Activated CD8-positive, alpha-beta T cell treated with anti-CD3 and anti-CD28 coated beads for 36 hours (primary cell): ENCODE data around the gene ZNF827. TPM values are rescaled to one million over a fixed set of nuclear protein-coding genes. Genes with fewer than 3 reads are reported as not detected.

Experiments
- ATAC-seq: fragments of 200-7000 bp; cut with Tn5 transposase; one replicate; pipeline ENCODE4 v1.10.0; 2021; ENCODE audit warnings: mild to moderate bottlenecking, moderate library complexity
- CTCF ChIA-PET: fragments of 350-600 bp; sonication (Branson Sonifier 250); formaldehyde crosslinking; loops from one replicate; lab custom pipeline; 2021; ENCODE audit warnings: antibody characterized with exemption; lab: Charles Lee
- POLR2A ChIA-PET: fragments of 350-600 bp; sonication (Branson Sonifier 250); formaldehyde crosslinking; loops from one replicate; lab custom pipeline; 2021; ENCODE audit warnings: antibody characterized with exemption; lab: Charles Lee
- DNase-seq: peaks from one replicate; pipeline ENCODE4 v3.0.0-alpha.2; 2020
- H3K27ac Mint-ChIP-seq: one replicate; pipeline ENCODE4 v1.8.0; 2021; ENCODE audit warnings: mild to moderate bottlenecking, mixed read lengths
- H3K27me3 Mint-ChIP-seq: one replicate; pipeline ENCODE4 v1.8.0; 2021; ENCODE audit warnings: mixed read lengths
- H3K36me3 Mint-ChIP-seq: one replicate; pipeline ENCODE4 v1.8.0; 2021; ENCODE audit warnings: low read depth, mixed read lengths
- H3K4me1 Mint-ChIP-seq: one replicate; pipeline ENCODE4 v1.8.0; 2021; ENCODE audit warnings: low read depth, mixed read lengths
- H3K4me3 Mint-ChIP-seq: one replicate; pipeline ENCODE4 v1.8.0; 2021; ENCODE audit warnings: mild to moderate bottlenecking, moderate library complexity, mixed read lengths
- H3K9me3 Mint-ChIP-seq: one replicate; pipeline ENCODE4 v1.8.0; 2021; ENCODE audit warnings: mixed read lengths
- CTCF ChIP-seq: fragments of 200-600 bp; IDR thresholded peaks from one replicate; pipeline ENCODE4 v1.8.0; 2022; ENCODE audit warnings: antibody characterized with exemption, mild to moderate bottlenecking
- intact Hi-C: fragments of 100-400 bp; cut with micrococcal nuclease; formaldehyde crosslinking; loops from one replicate; pipeline ENCODE4 v1.10.0; 2022
- total RNA-seq, 2 experiments: library from RNA; stranded (reverse); gene quantifications; one replicate each; pipeline ENCODE4 v1.2.3, GENCODE V29; 2021

ZNF827 gene
- total RNA-seq, 2 experiments from 2014 or later = 28.4 to 31.1 TPM

GRCh38 chr4:145861336-145862318, 77.0 kb downstream of the ZNF827 start:
- H3K36me3 Mint-ChIP-seq = peaks cover 43% of the 10 kb centered on the region
- ATAC-seq (no peak), DNase-seq (no peak)
- H3K4me1 Mint-ChIP-seq = peaks cover 26% of the 10 kb centered on the region
- no peaks in the 10 kb centered on the region for H3K9me3 Mint-ChIP-seq
- no peak overlapping the region for H3K27ac Mint-ChIP-seq
- intact Hi-C loops = no loop called here
- TF ChIP-seq CTCF = no peak
- ChIA-PET POLR2A (no interaction called here), CTCF (no interaction called here)
- H3K4me3 Mint-ChIP-seq = no peak overlapping the region
- no peaks in the 10 kb centered on the region for H3K27me3 Mint-ChIP-seq

GRCh38 chr4:145860897-145861296, 77.7 kb downstream of the ZNF827 start:
- ChIA-PET CTCF (no interaction called here), POLR2A (no interaction called here)
- Mint-ChIP-seq H3K9me3 (no peaks in the 10 kb centered on the region), H3K36me3 (peaks cover 39% of the 10 kb centered on the region), H3K27me3 (no peaks in the 10 kb centered on the region), H3K27ac (no peak overlapping the region), H3K4me3 (no peak overlapping the region), H3K4me1 (peaks cover 22% of the 10 kb centered on the region)
- intact Hi-C loops = no loop called here
- ATAC-seq (no peak), DNase-seq (no peak)
- TF ChIP-seq CTCF = no peak

GRCh38 chr4:145860446-145860845, 78.2 kb downstream of the ZNF827 start:
- intact Hi-C loops = no loop called here
- CTCF ChIA-PET = no interaction called here
- DNase-seq (no peak), ATAC-seq (no peak)
- H3K36me3 Mint-ChIP-seq = peaks cover 39% of the 10 kb centered on the region
- H3K27ac Mint-ChIP-seq = no peak overlapping the region
- POLR2A ChIA-PET = interaction anchor here (1.1 kb wide), 1 partner anchor 69 kb away, joined by 4 read pairs; no protein-coding TSS in a partner anchor
- no peak overlapping the region for H3K4me3 Mint-ChIP-seq
- H3K27me3 Mint-ChIP-seq = no peaks in the 10 kb centered on the region
- TF ChIP-seq CTCF = no peak
- H3K9me3 Mint-ChIP-seq = no peaks in the 10 kb centered on the region
- H3K4me1 Mint-ChIP-seq = peaks cover 18% of the 10 kb centered on the region

GRCh38 chr4:145859926-145860325, 78.7 kb downstream of the ZNF827 start:
- CTCF ChIA-PET = no interaction called here

More at GRCh38 chr4:145859926-145860325, 78.7 kb downstream of the ZNF827 start:
- Mint-ChIP-seq H3K4me1 (peaks cover 14% of the 10 kb centered on the region), H3K36me3 (peaks cover 41% of the 10 kb centered on the region), H3K9me3 (no peaks in the 10 kb centered on the region), H3K4me3 (no peak overlapping the region), H3K27me3 (no peaks in the 10 kb centered on the region), H3K27ac (no peak overlapping the region)
- DNase-seq (no peak), ATAC-seq (no peak)
- intact Hi-C loops = no loop called here
- POLR2A ChIA-PET = interaction anchor here (1.1 kb wide), 1 partner anchor 70 kb away, joined by 4 read pairs; no protein-coding TSS in a partner anchor
- no peak for TF ChIP-seq CTCF
